Stimulated activated CD8-positive, alpha-beta memory T cell treated with anti-CD3 and anti-CD28 coated beads, Interleukin-4, amount 100 ng/mL, for 1 hour (primary cell): ENCODE data around the gene IRAK4.

Experiments
- DNase-seq, 2 donors: peaks; one replicate each; pipeline ENCODE4 v3.0.0-alpha.2; 2020; ENCODE audit warnings: low read depth in 2 of 2, low spot score in 1 of 2

IRAK4 gene

GRCh38 chr12:43764528-43764927 lies 5.8 kb downstream of the IRAK4 start:
- DNase-seq = no peak

- no peak for DNase-seq
These were observed 7.5 kb downstream of the IRAK4 start for GRCh38 chr12:43766291-43766690.

- DNase-seq = no peak
These were observed 17.7 kb downstream of the IRAK4 start for GRCh38 chr12:43776498-43776897.

- DNase-seq = no peak
These were observed 28.3 kb downstream of the IRAK4 start for GRCh38 chr12:43786899-43787693.

- DNase-seq = no peak
These were observed 31.2 kb downstream of the IRAK4 start for GRCh38 chr12:43789941-43790340.

- no peak for DNase-seq
These were observed 37.0 kb downstream of the IRAK4 start for GRCh38 chr12:43795716-43796280.

- DNase-seq = no peak
These were observed 38.9 kb downstream of the IRAK4 start for GRCh38 chr12:43797561-43798217.

- DNase-seq = no peak
These were observed 46.6 kb downstream of the IRAK4 start for GRCh38 chr12:43805149-43805859.

GRCh38 chr12:43805860-43806736 lies 47.3 kb downstream of the IRAK4 start, which contains the start of gene TWF1:
TSS of gene TWF1 (minus strand) at chr12:43806317. CDS start at chr12:43806245, 72 bp downstream.
- peak; percentile 65 to 68 for DNase-seq

GRCh38 chr12:43806737-43807072 lies 48.0 kb downstream of the IRAK4 start:
- no peak for DNase-seq

- no peak for DNase-seq
These were observed 48.6 kb downstream of the IRAK4 start for GRCh38 chr12:43807386-43807785.

- no peak for DNase-seq
These were observed 53.3 kb downstream of the IRAK4 start for GRCh38 chr12:43812057-43812456.

GRCh38 chr12:43812926-43813325 lies 54.2 kb downstream of the IRAK4 start:
- no peak for DNase-seq

GRCh38 chr12:43815416-43815815 lies 56.7 kb downstream of the IRAK4 start:
- no peak for DNase-seq

GRCh38 chr12:43816168-43816567 lies 57.4 kb downstream of the IRAK4 start:
- DNase-seq = no peak

GRCh38 chr12:43824207-43824775 lies 65.5 kb downstream of the IRAK4 start:
- DNase-seq = no peak

GRCh38 chr12:43826681-43827080 lies 67.9 kb downstream of the IRAK4 start:
- DNase-seq = no peak

GRCh38 chr12:43827093-43827492 lies 68.3 kb downstream of the IRAK4 start:
- no peak for DNase-seq

GRCh38 chr12:43832463-43833168 lies 73.9 kb downstream of the IRAK4 start:
- DNase-seq = no peak

GRCh38 chr12:43835264-43835655 lies 76.5 kb downstream of the IRAK4 start:
- no peak for DNase-seq
